GM19035 (cell line): ENCODE data around the gene DLGAP4.

ENCODE experiments used
- ATAC-seq: cut with Tn5 transposase; IDR thresholded peaks from one replicate; pipeline ENCODE4 v1.9.1; 2021; ENCODE audit not compliant: unreplicated experiment

Gene DLGAP4

GRCh38 chr20:36273414-36274180 lies 32.5 kb upstream of the DLGAP4 start:
- ATAC-seq, result no peak

GRCh38 chr20:36274181-36274841 lies 31.8 kb upstream of the DLGAP4 start:
- no peak for ATAC-seq

GRCh38 chr20:36275011-36275410 lies 31.1 kb upstream of the DLGAP4 start:
- ATAC-seq, result no peak

DNA sequence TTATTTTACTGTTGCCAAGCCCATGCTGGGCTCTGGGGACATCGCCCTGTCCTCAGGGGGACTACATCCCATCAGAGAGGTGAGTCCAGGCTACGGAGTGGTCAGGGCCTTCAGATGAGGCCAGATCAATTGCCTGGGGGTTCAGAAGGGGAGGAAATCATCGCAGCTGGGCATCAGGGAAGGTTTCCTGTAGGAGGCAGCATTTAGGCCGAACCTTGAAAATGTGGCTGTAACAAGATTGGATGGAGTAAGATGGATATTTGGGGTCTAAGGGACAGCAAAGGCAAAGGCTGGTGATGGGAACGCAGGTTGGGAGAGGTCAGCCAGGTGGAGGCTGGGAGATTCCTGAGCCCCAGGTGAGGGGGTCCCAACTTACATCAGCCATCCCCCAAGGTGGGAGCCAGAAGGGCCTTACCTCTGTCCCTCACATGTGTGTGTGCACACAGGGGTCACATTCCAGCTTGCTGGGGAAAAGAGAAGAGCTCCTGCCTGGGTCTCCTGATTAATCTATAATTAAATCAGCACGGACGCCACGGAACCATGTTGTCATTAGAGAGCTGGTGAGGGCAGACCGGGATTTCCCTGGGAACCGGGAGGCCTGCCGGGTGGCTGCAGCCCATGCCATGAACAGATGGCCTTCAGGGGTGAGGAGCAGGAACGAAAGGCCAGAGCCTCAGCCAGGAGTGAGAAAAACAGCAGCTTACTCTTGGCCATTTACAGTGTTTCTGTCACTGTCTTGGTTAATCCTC lies 30.5 kb upstream of the DLGAP4 start:
- ATAC-seq, result no peak

DNA sequence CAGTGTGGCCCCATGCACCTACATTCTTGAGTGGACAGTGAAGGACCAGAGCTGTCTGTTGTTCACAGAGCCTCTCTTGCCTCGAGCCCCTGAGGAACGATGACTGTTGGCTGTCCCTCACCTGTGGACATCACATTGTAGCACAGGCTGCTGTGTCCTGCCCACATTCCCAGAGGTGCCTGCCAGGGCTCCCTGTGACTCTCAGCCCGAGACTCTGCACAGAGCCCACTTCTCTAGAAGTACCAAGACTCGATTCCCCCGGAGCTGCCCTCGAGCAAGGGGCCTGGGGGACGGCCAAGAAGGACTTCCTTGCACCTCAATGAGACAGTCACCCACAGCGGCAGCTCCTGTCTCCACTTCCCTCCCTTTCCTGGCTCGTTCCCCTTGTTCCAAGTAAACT lies 28.6 kb upstream of the DLGAP4 start:
- ATAC-seq, result no peak

- no peak for ATAC-seq
Measured at GRCh38 chr20:36279362-36279761, 26.8 kb upstream of the DLGAP4 start.

DNA sequence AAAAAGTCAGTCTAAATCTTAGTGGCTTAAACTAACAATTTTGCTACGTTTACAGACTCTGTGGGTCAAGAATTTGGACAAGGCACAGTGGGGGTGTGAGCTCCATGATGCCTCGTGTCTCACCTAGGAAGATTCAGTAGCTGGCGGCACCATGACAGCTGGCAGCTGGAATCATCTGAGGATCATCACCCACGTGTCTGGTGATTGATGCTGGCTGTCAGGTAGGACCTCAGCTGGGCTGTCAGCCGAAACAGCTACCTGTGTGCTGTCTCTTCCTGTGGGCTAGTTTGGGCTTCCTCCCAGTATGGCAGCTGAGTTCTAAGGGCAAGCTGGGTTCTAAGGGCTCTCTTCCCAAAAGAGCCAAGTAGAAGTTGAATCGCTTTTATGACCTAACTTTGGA lies 26.4 kb upstream of the DLGAP4 start:
- no peak for ATAC-seq

DNA sequence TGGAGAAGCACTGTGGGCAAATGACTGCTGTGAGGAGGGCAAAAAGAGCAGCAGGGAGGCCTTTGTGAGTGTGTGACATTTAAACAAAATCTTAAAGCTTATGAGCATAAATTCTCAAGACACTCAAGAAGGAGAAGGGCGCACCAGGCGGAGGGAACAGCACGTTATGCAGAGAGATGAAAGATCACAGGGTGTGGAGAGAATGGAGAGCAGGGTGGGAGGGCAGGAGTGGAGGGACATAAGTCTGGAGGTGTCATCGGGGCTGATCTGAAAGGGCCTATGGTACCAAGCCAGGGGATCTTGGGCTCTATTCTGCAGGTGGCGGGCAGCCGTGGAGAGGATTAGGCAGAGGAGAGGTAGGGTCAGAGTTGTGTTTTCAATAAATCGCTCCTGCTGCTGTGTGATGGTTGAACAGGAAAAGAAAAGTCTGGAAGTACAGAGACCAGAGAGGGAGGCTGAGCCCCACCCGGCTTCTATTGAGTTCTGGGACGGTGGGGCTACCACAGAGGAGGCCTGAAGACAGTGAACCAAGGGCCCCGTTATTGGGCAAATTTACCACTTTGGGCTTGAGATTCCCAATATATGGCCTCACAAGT lies 24.3 kb upstream of the DLGAP4 start:
- ATAC-seq, result no peak

- ATAC-seq, result no peak
Measured at GRCh38 chr20:36284751-36285150, 21.4 kb upstream of the DLGAP4 start.

- no peak for ATAC-seq
Measured at GRCh38 chr20:36285746-36286447, 20.2 kb upstream of the DLGAP4 start.

- no peak for ATAC-seq
Measured at GRCh38 chr20:36297656-36298055, 8.5 kb upstream of the DLGAP4 start.

GRCh38 chr20:36298061-36298460 lies 8.1 kb upstream of the DLGAP4 start:
- ATAC-seq, result no peak

DNA sequence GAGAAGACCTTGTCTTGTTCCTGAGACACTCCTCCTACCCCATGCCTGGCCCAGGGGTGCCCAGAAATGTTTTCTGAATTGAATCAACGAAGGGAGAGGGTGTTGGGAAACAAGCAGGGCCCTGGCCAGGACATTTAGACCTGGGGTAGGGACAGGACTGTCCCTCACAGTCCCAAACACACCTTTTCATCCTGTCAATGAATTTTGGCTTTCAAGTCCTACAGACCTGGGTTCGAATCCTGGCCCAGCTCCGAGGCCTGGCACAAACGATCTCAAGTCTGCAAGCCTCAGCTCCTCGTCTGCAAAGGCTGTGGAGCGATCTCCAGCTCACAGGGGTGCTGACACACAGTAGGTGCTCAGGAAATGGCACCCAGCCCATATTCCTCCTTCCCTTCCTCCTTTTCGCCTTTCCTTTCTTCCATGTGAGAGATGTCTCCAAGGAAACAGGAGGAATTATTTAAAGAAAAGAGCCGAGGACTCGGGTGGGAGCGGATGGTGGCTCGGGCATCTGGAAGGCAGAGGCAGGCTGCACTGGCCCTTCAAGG lies 7.3 kb upstream of the DLGAP4 start:
- no peak for ATAC-seq

GRCh38 chr20:36299459-36299858 lies 6.7 kb upstream of the DLGAP4 start:
- ATAC-seq, result no peak

GRCh38 chr20:36301359-36302119 lies 4.6 kb upstream of the DLGAP4 start:
- no peak for ATAC-seq

DNA sequence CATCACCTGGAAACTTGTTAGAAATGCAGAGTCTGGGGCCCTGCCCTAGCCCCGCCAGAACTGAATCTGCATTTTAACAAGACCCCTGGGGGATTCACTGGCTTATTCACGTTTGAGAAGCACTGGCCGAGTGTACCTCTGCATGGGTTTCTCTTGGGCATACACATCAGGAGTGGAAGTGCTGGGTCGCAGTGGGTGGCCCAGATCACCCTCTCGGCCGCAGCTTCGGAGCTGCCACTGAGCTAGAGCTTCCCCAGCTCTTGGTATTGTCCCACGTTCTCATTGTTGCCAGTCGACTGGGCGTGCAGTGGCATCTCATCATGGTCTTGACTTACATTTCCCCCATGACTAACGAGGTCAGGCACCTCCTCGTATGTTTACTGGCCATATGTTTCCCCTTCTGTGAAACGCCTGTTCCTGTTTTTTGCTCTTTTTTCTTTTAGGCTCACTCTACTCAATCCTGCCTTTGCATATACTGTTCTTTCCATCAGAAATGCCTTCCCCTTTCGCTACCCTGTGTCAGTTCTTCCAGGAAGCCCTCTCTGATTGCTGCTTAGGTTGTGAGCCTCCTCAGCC lies 3.0 kb upstream of the DLGAP4 start:
- no peak for ATAC-seq

GRCh38 chr20:36303831-36304230 lies 2.3 kb upstream of the DLGAP4 start:
- no peak for ATAC-seq

- ATAC-seq, result no peak
Measured at GRCh38 chr20:36304786-36305495, 1.2 kb upstream of the DLGAP4 start.
